ENCODE measurements around the gene COL24A1.

The COL24A1 gene

DNA sequence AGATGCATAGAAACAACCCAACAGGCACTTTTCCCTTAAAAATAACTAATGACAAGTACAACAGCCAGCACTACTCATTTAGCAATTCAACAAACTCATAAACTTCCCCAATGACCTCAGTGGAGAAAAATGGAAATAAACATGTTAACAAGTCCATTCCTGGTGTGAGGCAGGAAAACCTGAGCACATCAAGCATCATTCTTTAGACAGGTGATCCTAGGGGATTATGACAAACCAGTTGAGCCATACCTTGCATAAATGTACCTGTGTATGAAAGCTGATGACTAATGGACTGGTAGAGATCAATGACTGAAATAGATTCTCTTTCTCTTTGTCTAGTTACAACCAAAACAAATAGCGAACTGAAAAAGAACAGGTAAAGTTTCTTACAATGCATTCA, 7.0 kb downstream of the COL24A1 start:
- H3K27me3 ChIP-seq (ENCODE audit: insufficient read depth, low read length), result no peaks in the 10 kb centered on the region
- no peak overlapping the region for H2AK5ac ChIP-seq (ENCODE audit: low read length)
- H3K9me3 ChIP-seq (ENCODE audit: insufficient read depth, low read depth, low read length), result no peaks in the 10 kb centered on the region
- no CpG with 5 or more reads among the region's 1 CpG for WGBS (ENCODE audit: extremely low coverage, insufficient coverage, insufficient read length)
- H3K79me1 ChIP-seq (ENCODE audit: low read length), result no peaks in the 10 kb centered on the region
- H3K27ac ChIP-seq (ENCODE audit: low read depth, low read length), result no peak overlapping the region
- H3K18ac ChIP-seq (ENCODE audit: low read length), result no peak overlapping the region
- H3K4me2 ChIP-seq (ENCODE audit: low read length), result no peak overlapping the region
- no peak overlapping the region for H2BK120ac ChIP-seq (ENCODE audit: insufficient read depth, low read length, poor library complexity)
- no peak overlapping the region for H3K4me3 ChIP-seq (ENCODE audit: low read depth, low read length)
- H3K4me1 ChIP-seq (ENCODE audit: control insufficient read depth in 1 of 2, insufficient read depth in 2 of 2, low read length in 2 of 2), result peaks cover 1 to 4% of the 10 kb centered on the region in 2 experiments
- no peak overlapping the region for H3K14ac ChIP-seq (ENCODE audit: low read length)
- H2BK12ac ChIP-seq (ENCODE audit: low read length), result no peak overlapping the region
- H4K8ac ChIP-seq (ENCODE audit: low read depth, low read length), result no peak overlapping the region
- no peak overlapping the region for H3K4ac ChIP-seq (ENCODE audit: low read depth, low read length)
- no peak overlapping the region for H2AFZ ChIP-seq (ENCODE audit: insufficient read depth, low read length, poor library complexity)
- H3K23ac ChIP-seq (ENCODE audit: low read length), result no peak overlapping the region
- no peak overlapping the region for H2BK5ac ChIP-seq (ENCODE audit: low read depth, low read length, poor library complexity)
- no peak overlapping the region for H3K9ac ChIP-seq (ENCODE audit: low read length)
- no peak overlapping the region for H4K91ac ChIP-seq (ENCODE audit: low read depth, low read length)
- DNase-seq, result peak; percentile 9 to 49
- no peak overlapping the region for H4K12ac ChIP-seq (ENCODE audit: low read depth, low read length)
- no peaks in the 10 kb centered on the region for H3K79me2 ChIP-seq (ENCODE audit: control insufficient read depth, insufficient read depth, low read length, poor library complexity)
- H3K36me3 ChIP-seq (ENCODE audit: control insufficient read depth in 1 of 2, insufficient read depth in 2 of 2, low read length in 2 of 2), result no peaks in the 10 kb centered on the region

DNA sequence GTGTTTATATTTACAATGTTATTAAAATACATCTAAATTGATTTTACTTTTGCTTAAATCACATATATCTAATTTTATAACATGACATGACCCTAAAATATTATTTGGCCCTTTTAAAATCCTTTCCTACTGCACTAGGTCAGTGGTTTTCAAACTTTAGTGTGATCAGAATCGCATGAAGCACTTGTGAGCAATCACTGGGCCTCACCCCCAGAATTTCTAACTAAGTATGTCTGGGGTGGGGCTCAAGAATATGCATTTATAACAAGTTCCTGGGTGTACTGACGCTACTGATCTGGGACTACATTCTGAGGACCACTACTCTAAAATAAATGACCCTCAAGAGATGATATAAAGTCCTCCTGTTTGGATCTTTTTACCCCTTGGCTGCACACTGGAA, 8.8 kb downstream of the COL24A1 start:
- Histone ChIP-seq H2AFZ (ENCODE audit: insufficient read depth, low read length, poor library complexity) (no peak overlapping the region), H2BK120ac (ENCODE audit: insufficient read depth, low read length, poor library complexity) (no peak overlapping the region), H3K4me1 (ENCODE audit: control insufficient read depth in 1 of 2, insufficient read depth in 2 of 2, low read length in 2 of 2) (no peaks in the 10 kb centered on the region), H3K4me3 (ENCODE audit: low read depth, low read length) (no peak overlapping the region), H4K12ac (ENCODE audit: low read depth, low read length) (no peak overlapping the region), H3K18ac (ENCODE audit: low read length) (no peak overlapping the region), H3K27me3 (ENCODE audit: insufficient read depth, low read length) (no peaks in the 10 kb centered on the region), H3K14ac (ENCODE audit: low read length) (no peak overlapping the region), H3K23ac (ENCODE audit: low read length) (no peak overlapping the region), H3K36me3 (ENCODE audit: control insufficient read depth in 1 of 2, insufficient read depth in 2 of 2, low read length in 2 of 2) (no peaks in the 10 kb centered on the region), H2BK12ac (ENCODE audit: low read length) (no peak overlapping the region), H3K79me1 (ENCODE audit: low read length) (no peaks in the 10 kb centered on the region), H3K79me2 (ENCODE audit: control insufficient read depth, insufficient read depth, low read length, poor library complexity) (no peaks in the 10 kb centered on the region), H4K8ac (ENCODE audit: low read depth, low read length) (no peak overlapping the region), H3K27ac (ENCODE audit: low read depth, low read length) (no peak overlapping the region), H2AK5ac (ENCODE audit: low read length) (no peak overlapping the region), H4K91ac (ENCODE audit: low read depth, low read length) (no peak overlapping the region), H2BK5ac (ENCODE audit: low read depth, low read length, poor library complexity) (no peak overlapping the region), H3K9ac (ENCODE audit: low read length) (no peak overlapping the region), H3K9me3 (ENCODE audit: insufficient read depth, low read depth, low read length) (no peaks in the 10 kb centered on the region), H3K4ac (ENCODE audit: low read depth, low read length) (no peak overlapping the region), H3K4me2 (ENCODE audit: low read length) (no peak overlapping the region)
- no CpG with 5 or more reads among the region's 2 CpGs for whole genome bisulfite sequencing (ENCODE audit: extremely low coverage, insufficient coverage, insufficient read length)
- DNase-seq, result no peak

- H2BK12ac ChIP-seq (ENCODE audit: low read length), result no peak overlapping the region
- H3K79me2 ChIP-seq (ENCODE audit: control insufficient read depth, insufficient read depth, low read length, poor library complexity), result no peaks in the 10 kb centered on the region
- no peak overlapping the region for H4K8ac ChIP-seq (ENCODE audit: low read depth, low read length)
- no peak overlapping the region for H2AFZ ChIP-seq (ENCODE audit: insufficient read depth, low read length, poor library complexity)
- no peaks in the 10 kb centered on the region for H3K4me1 ChIP-seq (ENCODE audit: control insufficient read depth in 1 of 2, insufficient read depth in 2 of 2, low read length in 2 of 2)
- H3K4me3 ChIP-seq (ENCODE audit: low read depth, low read length), result no peak overlapping the region
- no peak overlapping the region for H3K14ac ChIP-seq (ENCODE audit: low read length)
- no peak overlapping the region for H2BK5ac ChIP-seq (ENCODE audit: low read depth, low read length, poor library complexity)
- no peaks in the 10 kb centered on the region for H3K27me3 ChIP-seq (ENCODE audit: insufficient read depth, low read length)
- H4K91ac ChIP-seq (ENCODE audit: low read depth, low read length), result no peak overlapping the region
- no peak overlapping the region for H2AK5ac ChIP-seq (ENCODE audit: low read length)
- H4K12ac ChIP-seq (ENCODE audit: low read depth, low read length), result no peak overlapping the region
- H3K79me1 ChIP-seq (ENCODE audit: low read length), result no peaks in the 10 kb centered on the region
- no CpG with 5 or more reads among the region's 2 CpGs for WGBS (ENCODE audit: extremely low coverage, insufficient coverage, insufficient read length)
- no peaks in the 10 kb centered on the region for H3K36me3 ChIP-seq (ENCODE audit: control insufficient read depth in 1 of 2, insufficient read depth in 2 of 2, low read length in 2 of 2)
- no peak overlapping the region for H3K18ac ChIP-seq (ENCODE audit: low read length)
- no peak overlapping the region for H3K23ac ChIP-seq (ENCODE audit: low read length)
- no peak overlapping the region for H3K27ac ChIP-seq (ENCODE audit: low read depth, low read length)
- H3K9ac ChIP-seq (ENCODE audit: low read length), result no peak overlapping the region
- no peak overlapping the region for H3K4ac ChIP-seq (ENCODE audit: low read depth, low read length)
- H3K9me3 ChIP-seq (ENCODE audit: insufficient read depth, low read depth, low read length), result no peaks in the 10 kb centered on the region
- DNase-seq, result no peak
- H3K4me2 ChIP-seq (ENCODE audit: low read length), result no peak overlapping the region
- no peak overlapping the region for H2BK120ac ChIP-seq (ENCODE audit: insufficient read depth, low read length, poor library complexity)
Measured at GRCh38 chr1:86146566-86146965, 10.0 kb downstream of the COL24A1 start.

DNA sequence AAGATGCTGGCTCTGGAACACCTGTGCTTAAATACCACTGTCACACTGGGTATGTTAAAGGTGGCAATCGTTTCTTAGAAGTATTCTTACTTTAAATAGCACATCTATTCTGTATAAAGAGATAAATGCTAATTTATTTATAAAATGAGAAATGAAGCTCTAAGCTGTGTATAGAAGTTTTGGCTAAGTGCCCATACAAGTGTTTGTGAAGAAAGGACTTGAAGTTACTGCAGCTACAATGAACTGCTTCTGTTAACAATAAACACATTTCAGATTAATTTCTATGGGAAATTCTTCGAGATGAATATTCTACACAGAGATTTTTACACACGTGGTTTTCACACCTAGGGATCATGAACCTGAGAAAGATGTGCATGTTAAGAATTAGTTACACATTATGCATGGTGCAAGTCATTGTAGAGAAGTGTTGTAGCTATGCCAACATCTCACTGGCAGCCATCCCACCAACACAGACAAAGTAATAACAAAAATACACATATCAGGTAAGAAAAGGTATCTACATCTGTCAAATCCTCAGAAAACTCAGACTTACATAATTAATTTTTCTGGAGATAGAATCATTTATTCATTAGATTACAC, 16.2 kb downstream of the COL24A1 start:
- Histone ChIP-seq H3K36me3 (ENCODE audit: control insufficient read depth in 1 of 2, insufficient read depth in 2 of 2, low read length in 2 of 2) (no peaks in the 10 kb centered on the region), H3K4me2 (ENCODE audit: low read length) (no peak overlapping the region), H2AFZ (ENCODE audit: insufficient read depth, low read length, poor library complexity) (no peak overlapping the region), H3K79me1 (ENCODE audit: low read length) (no peaks in the 10 kb centered on the region), H3K9me3 (ENCODE audit: insufficient read depth, low read depth, low read length) (no peaks in the 10 kb centered on the region), H3K27me3 (ENCODE audit: insufficient read depth, low read length) (no peaks in the 10 kb centered on the region), H3K23ac (ENCODE audit: low read length) (no peak overlapping the region), H3K4me3 (ENCODE audit: low read depth, low read length) (no peak overlapping the region), H3K14ac (ENCODE audit: low read length) (no peak overlapping the region), H2BK5ac (ENCODE audit: low read depth, low read length, poor library complexity) (no peak overlapping the region), H3K4me1 (ENCODE audit: control insufficient read depth in 1 of 2, insufficient read depth in 2 of 2, low read length in 2 of 2) (no peaks in the 10 kb centered on the region), H3K4ac (ENCODE audit: low read depth, low read length) (no peak overlapping the region), H4K12ac (ENCODE audit: low read depth, low read length) (no peak overlapping the region), H4K91ac (ENCODE audit: low read depth, low read length) (no peak overlapping the region), H2BK120ac (ENCODE audit: insufficient read depth, low read length, poor library complexity) (no peak overlapping the region), H3K27ac (ENCODE audit: low read depth, low read length) (no peak overlapping the region), H3K18ac (ENCODE audit: low read length) (no peak overlapping the region), H3K9ac (ENCODE audit: low read length) (no peak overlapping the region), H2AK5ac (ENCODE audit: low read length) (no peak overlapping the region), H3K79me2 (ENCODE audit: control insufficient read depth, insufficient read depth, low read length, poor library complexity) (no peaks in the 10 kb centered on the region), H4K8ac (ENCODE audit: low read depth, low read length) (no peak overlapping the region), H2BK12ac (ENCODE audit: low read length) (no peak overlapping the region)
- DNase-seq, result no peak
- WGBS (ENCODE audit: extremely low coverage, insufficient coverage, insufficient read length), result no CpG with 5 or more reads among the region's 3 CpGs
